ENCODE results near the gene DNM2.

The DNM2 gene

GRCh38 chr19:10818301-10819123, 100.6 kb downstream of the DNM2 start:
- no peaks in the 10 kb centered on the region for H3K4me1 ChIP-seq (ENCODE audit: control insufficient read depth, insufficient read depth, low read length)
- H3K9ac ChIP-seq (ENCODE audit: low read depth, low read length), result no peak overlapping the region
- no peaks in the 10 kb centered on the region for H3K9me3 ChIP-seq (ENCODE audit: control insufficient read depth, insufficient read depth, low read length)
- no peak overlapping the region for H3K27ac ChIP-seq (ENCODE audit: low read depth, low read length)
- no peak overlapping the region for H3K4me3 ChIP-seq (ENCODE audit: low read depth, low read length)
- no peaks in the 10 kb centered on the region for H3K27me3 ChIP-seq (ENCODE audit: control insufficient read depth, insufficient read depth, low read length)
- peaks cover 28% of the 10 kb centered on the region for H3K36me3 ChIP-seq (ENCODE audit: control insufficient read depth, insufficient read depth, low read length)

- Histone ChIP-seq H3K4me1 (ENCODE audit: control insufficient read depth, insufficient read depth, low read length) (no peaks in the 10 kb centered on the region), H3K4me3 (ENCODE audit: low read depth, low read length) (no peak overlapping the region), H3K9me3 (ENCODE audit: control insufficient read depth, insufficient read depth, low read length) (no peaks in the 10 kb centered on the region), H3K9ac (ENCODE audit: low read depth, low read length) (no peak overlapping the region), H3K27ac (ENCODE audit: low read depth, low read length) (no peak overlapping the region), H3K36me3 (ENCODE audit: control insufficient read depth, insufficient read depth, low read length) (peaks cover 35% of the 10 kb centered on the region), H3K27me3 (ENCODE audit: control insufficient read depth, insufficient read depth, low read length) (no peaks in the 10 kb centered on the region)
Observed at GRCh38 chr19:10819124-10820060, 101.5 kb downstream of the DNM2 start.

GRCh38 chr19:10820173-10820572, 102.3 kb downstream of the DNM2 start:
- Histone ChIP-seq H3K4me1 (ENCODE audit: control insufficient read depth, insufficient read depth, low read length) (no peaks in the 10 kb centered on the region), H3K9ac (ENCODE audit: low read depth, low read length) (no peak overlapping the region), H3K36me3 (ENCODE audit: control insufficient read depth, insufficient read depth, low read length) (peaks cover 35% of the 10 kb centered on the region), H3K9me3 (ENCODE audit: control insufficient read depth, insufficient read depth, low read length) (no peaks in the 10 kb centered on the region), H3K27me3 (ENCODE audit: control insufficient read depth, insufficient read depth, low read length) (no peaks in the 10 kb centered on the region), H3K27ac (ENCODE audit: low read depth, low read length) (no peak overlapping the region), H3K4me3 (ENCODE audit: low read depth, low read length) (no peak overlapping the region)

- Histone ChIP-seq H3K9me3 (ENCODE audit: control insufficient read depth, insufficient read depth, low read length) (no peaks in the 10 kb centered on the region), H3K36me3 (ENCODE audit: control insufficient read depth, insufficient read depth, low read length) (peaks cover 50% of the 10 kb centered on the region)
Observed at GRCh38 chr19:10823690-10824089, 105.8 kb downstream of the DNM2 start.

GRCh38 chr19:10826231-10826630, 108.4 kb downstream of the DNM2 start:
- H3K9ac ChIP-seq (ENCODE audit: low read depth, low read length), result no peak overlapping the region
- no peak overlapping the region for H3K4me3 ChIP-seq (ENCODE audit: low read depth, low read length)
- no peaks in the 10 kb centered on the region for H3K4me1 ChIP-seq (ENCODE audit: control insufficient read depth, insufficient read depth, low read length)
- H3K9me3 ChIP-seq (ENCODE audit: control insufficient read depth, insufficient read depth, low read length), result no peaks in the 10 kb centered on the region
- H3K27me3 ChIP-seq (ENCODE audit: control insufficient read depth, insufficient read depth, low read length), result no peaks in the 10 kb centered on the region
- H3K36me3 ChIP-seq (ENCODE audit: control insufficient read depth, insufficient read depth, low read length), result peaks cover 47% of the 10 kb centered on the region
- H3K27ac ChIP-seq (ENCODE audit: low read depth, low read length), result no peak overlapping the region

More at GRCh38 chr19:10823690-10824089, 105.8 kb downstream of the DNM2 start:
- Histone ChIP-seq H3K4me3 (ENCODE audit: low read depth, low read length) (no peak overlapping the region), H3K4me1 (ENCODE audit: control insufficient read depth, insufficient read depth, low read length) (no peaks in the 10 kb centered on the region), H3K27ac (ENCODE audit: low read depth, low read length) (no peak overlapping the region), H3K27me3 (ENCODE audit: control insufficient read depth, insufficient read depth, low read length) (no peaks in the 10 kb centered on the region), H3K9ac (ENCODE audit: low read depth, low read length) (no peak overlapping the region)

GRCh38 chr19:10826846-10827245, 109.0 kb downstream of the DNM2 start:
- H3K4me1 ChIP-seq (ENCODE audit: control insufficient read depth, insufficient read depth, low read length), result no peaks in the 10 kb centered on the region
- H3K4me3 ChIP-seq (ENCODE audit: low read depth, low read length), result no peak overlapping the region
- H3K9ac ChIP-seq (ENCODE audit: low read depth, low read length), result no peak overlapping the region
- peaks cover 48% of the 10 kb centered on the region for H3K36me3 ChIP-seq (ENCODE audit: control insufficient read depth, insufficient read depth, low read length)
- no peak overlapping the region for H3K27ac ChIP-seq (ENCODE audit: low read depth, low read length)
- no peaks in the 10 kb centered on the region for H3K27me3 ChIP-seq (ENCODE audit: control insufficient read depth, insufficient read depth, low read length)
- no peaks in the 10 kb centered on the region for H3K9me3 ChIP-seq (ENCODE audit: control insufficient read depth, insufficient read depth, low read length)

- Histone ChIP-seq H3K4me1 (ENCODE audit: control insufficient read depth, insufficient read depth, low read length) (no peaks in the 10 kb centered on the region), H3K27ac (ENCODE audit: low read depth, low read length) (no peak overlapping the region), H3K36me3 (ENCODE audit: control insufficient read depth, insufficient read depth, low read length) (peaks cover 60% of the 10 kb centered on the region), H3K4me3 (ENCODE audit: low read depth, low read length) (no peak overlapping the region), H3K27me3 (ENCODE audit: control insufficient read depth, insufficient read depth, low read length) (no peaks in the 10 kb centered on the region), H3K9ac (ENCODE audit: low read depth, low read length) (no peak overlapping the region), H3K9me3 (ENCODE audit: control insufficient read depth, insufficient read depth, low read length) (no peaks in the 10 kb centered on the region)
Observed at GRCh38 chr19:10828981-10829821, 111.3 kb downstream of the DNM2 start.

- Histone ChIP-seq H3K4me3 (ENCODE audit: low read depth, low read length) (no peak overlapping the region), H3K9me3 (ENCODE audit: control insufficient read depth, insufficient read depth, low read length) (no peaks in the 10 kb centered on the region), H3K4me1 (ENCODE audit: control insufficient read depth, insufficient read depth, low read length) (no peaks in the 10 kb centered on the region), H3K36me3 (ENCODE audit: control insufficient read depth, insufficient read depth, low read length) (peaks cover 54% of the 10 kb centered on the region), H3K27me3 (ENCODE audit: control insufficient read depth, insufficient read depth, low read length) (no peaks in the 10 kb centered on the region), H3K9ac (ENCODE audit: low read depth, low read length) (no peak overlapping the region), H3K27ac (ENCODE audit: low read depth, low read length) (no peak overlapping the region)
Observed at GRCh38 chr19:10829967-10830366, 112.1 kb downstream of the DNM2 start.

GRCh38 chr19:10830370-10830769, 112.5 kb downstream of the DNM2 start:
- H3K9ac ChIP-seq (ENCODE audit: low read depth, low read length), result no peak overlapping the region
- no peak overlapping the region for H3K4me3 ChIP-seq (ENCODE audit: low read depth, low read length)
- no peaks in the 10 kb centered on the region for H3K4me1 ChIP-seq (ENCODE audit: control insufficient read depth, insufficient read depth, low read length)
- no peaks in the 10 kb centered on the region for H3K27me3 ChIP-seq (ENCODE audit: control insufficient read depth, insufficient read depth, low read length)
- H3K27ac ChIP-seq (ENCODE audit: low read depth, low read length), result no peak overlapping the region
- H3K9me3 ChIP-seq (ENCODE audit: control insufficient read depth, insufficient read depth, low read length), result no peaks in the 10 kb centered on the region
- peaks cover 52% of the 10 kb centered on the region for H3K36me3 ChIP-seq (ENCODE audit: control insufficient read depth, insufficient read depth, low read length)

- H3K9ac ChIP-seq (ENCODE audit: low read depth, low read length), result no peak overlapping the region
- H3K4me3 ChIP-seq (ENCODE audit: low read depth, low read length), result no peak overlapping the region
- H3K27me3 ChIP-seq (ENCODE audit: control insufficient read depth, insufficient read depth, low read length), result no peaks in the 10 kb centered on the region
- H3K4me1 ChIP-seq (ENCODE audit: control insufficient read depth, insufficient read depth, low read length), result no peaks in the 10 kb centered on the region
- H3K9me3 ChIP-seq (ENCODE audit: control insufficient read depth, insufficient read depth, low read length), result no peaks in the 10 kb centered on the region
- H3K27ac ChIP-seq (ENCODE audit: low read depth, low read length), result no peak overlapping the region
- peaks cover 46% of the 10 kb centered on the region for H3K36me3 ChIP-seq (ENCODE audit: control insufficient read depth, insufficient read depth, low read length)
Observed at GRCh38 chr19:10830931-10831779, 113.3 kb downstream of the DNM2 start.
